Hepatocyte (in vitro differentiated cells): ENCODE measurements around the gene TRABD2A. TPM values are rescaled to one million over a fixed set of nuclear protein-coding genes. Genes with fewer than 3 reads are reported as not detected.
"Not testable (repeated sequence)": the region's sequence is repeated elsewhere in the genome, so short reads cannot be mapped to it uniquely, and the experiment has no call there.

Experiments
- DNase-seq: peaks from one replicate; pipeline ENCODE4 v3.0.0-alpha.2; 2016; ENCODE audit warnings: low spot score
- H2AFZ ChIP-seq: fragments of 200-600 bp; sonication (generic); 2 replicates; pipeline ENCODE4 v1.6.0; 2016; ENCODE audit warnings: antibody characterized with exemption, mild to moderate bottlenecking
- H3K27ac ChIP-seq: fragments of 200-600 bp; sonication (generic); 2 replicates; pipeline ENCODE4 v1.5.1; 2016; ENCODE audit warnings: mild to moderate bottlenecking
- H3K27me3 ChIP-seq: fragments of 200-600 bp; sonication (generic); 2 replicates; pipeline ENCODE4 v1.6.1; 2016
- H3K36me3 ChIP-seq: fragments of 200-600 bp; sonication (generic); replicated peaks from 2 replicates; pipeline ENCODE4 v1.5.1; 2016; ENCODE audit warnings: low read depth; ENCODE audit not compliant: insufficient read depth
- H3K4me1 ChIP-seq: fragments of 200-600 bp; sonication (generic); 2 replicates; pipeline ENCODE4 v1.5.1; 2016; ENCODE audit warnings: mild to moderate bottlenecking, moderate library complexity; ENCODE audit not compliant: insufficient read depth
- H3K4me2 ChIP-seq: fragments of 200-600 bp; sonication (generic); 2 replicates; pipeline ENCODE4 v1.6.0; 2016
- H3K4me3 ChIP-seq: fragments of 200-600 bp; sonication (generic); 2 replicates; pipeline ENCODE4 v1.5.1; 2016; ENCODE audit warnings: mild to moderate bottlenecking
- H3K79me2 ChIP-seq: fragments of 200-600 bp; sonication (generic); 2 replicates; pipeline ENCODE4 v1.6.0; 2017; ENCODE audit warnings: mild to moderate bottlenecking
- H3K9me2 ChIP-seq: fragments of 200-600 bp; sonication (generic); replicated peaks from 2 replicates; pipeline ENCODE4 v1.6.0; 2017; ENCODE audit warnings: mild to moderate bottlenecking; ENCODE audit not compliant: insufficient read depth
- H3K9me3 ChIP-seq: fragments of 200-600 bp; sonication (generic); 2 replicates; pipeline ENCODE4 v1.5.1; 2016; ENCODE audit warnings: low read depth, mild to moderate bottlenecking
- H4K20me1 ChIP-seq: fragments of 200-600 bp; sonication (generic); 2 replicates; pipeline ENCODE4 v1.6.0; 2016; ENCODE audit warnings: mild to moderate bottlenecking; ENCODE audit not compliant: insufficient read depth, poor library complexity, severe bottlenecking
- CTCF ChIP-seq: fragments of 200-600 bp; sonication (generic); IDR thresholded peaks from 2 replicates; pipeline ENCODE4 v1.5.1; 2016; ENCODE audit warnings: antibody characterized with exemption, mild to moderate bottlenecking; ENCODE audit not compliant: poor library complexity
- EZH2 ChIP-seq: fragments of 200-600 bp; sonication (generic); IDR thresholded peaks from 2 replicates; pipeline ENCODE4 v1.6.1; 2016; ENCODE audit warnings: antibody characterized with exemption, mild to moderate bottlenecking, borderline replicate concordance
- EZH2phosphoT487 ChIP-seq: fragments of 200-600 bp; sonication (generic); IDR thresholded peaks from one replicate; pipeline ENCODE4 v1.6.1; 2018; ENCODE audit warnings: antibody characterized with exemption, mild to moderate bottlenecking, low read depth, moderate library complexity; ENCODE audit not compliant: unreplicated experiment, severe bottlenecking
- WGBS: methylation state at CpG from one replicate; pipeline ENCODE4 v1.1.6; 2016; ENCODE audit warnings: low lambda C conversion rate; ENCODE audit errors: missing lambda C conversion rate; 5-methylcytosine and 5-hydroxymethylcytosine counted together
- polyA plus RNA-seq: library from polyadenylated mRNA; unstranded; fragments of >200 nt; fragmentation: Nextera tagmentation; extraction: Ambion mirVana; gene quantifications from 2 replicates; pipeline ENCODE4 v1.2.1, GENCODE V29; 2016
- total RNA-seq: library from RNA; depleted of rRNA; stranded (reverse); fragments of >200 nt; gene quantifications from 2 replicates; pipeline ENCODE4 v1.2.3, GENCODE V29; 2014

TRABD2A gene
- total and polyA plus RNA-seq, 2 experiments from 2014 or later = 2.2 to 2.9 TPM

GRCh38 chr2:84878459-84878858, 2.4 kb downstream of the TRABD2A start:
- H3K4me2 ChIP-seq = no peak overlapping the region
- no peak for DNase-seq
- WGBS = 60% methylated on average over 1 of the region's 1 CpG
- no peak overlapping the region for H2AFZ ChIP-seq
- no peaks in the 10 kb centered on the region for H3K36me3 ChIP-seq
- no peaks in the 10 kb centered on the region for H3K79me2 ChIP-seq
- no peak overlapping the region for H3K4me3 ChIP-seq
- H3K9me3 ChIP-seq = no peaks in the 10 kb centered on the region
- H4K20me1 ChIP-seq = no peaks in the 10 kb centered on the region
- no peak overlapping the region for H3K27ac ChIP-seq
- TF ChIP-seq CTCF (no peak), EZH2 (no peak), EZH2phosphoT487 (no peak)
- peaks cover 54% of the 10 kb centered on the region for H3K27me3 ChIP-seq
- peaks cover 14% of the 10 kb centered on the region for H3K4me1 ChIP-seq
- no peaks in the 10 kb centered on the region for H3K9me2 ChIP-seq

GRCh38 chr2:84876369-84876768, 4.5 kb downstream of the TRABD2A start:
- H2AFZ ChIP-seq = no peak overlapping the region
- no peaks in the 10 kb centered on the region for H3K36me3 ChIP-seq
- H3K27ac ChIP-seq = no peak overlapping the region
- no peak for TF ChIP-seq EZH2
- TF ChIP-seq EZH2phosphoT487 = no peak
- TF ChIP-seq CTCF = no peak
- no peaks in the 10 kb centered on the region for H3K9me2 ChIP-seq
- no peaks in the 10 kb centered on the region for H4K20me1 ChIP-seq
- H3K4me2 ChIP-seq = no peak overlapping the region
- DNase-seq = no peak
- no peak overlapping the region for H3K4me3 ChIP-seq
- H3K79me2 ChIP-seq = no peaks in the 10 kb centered on the region
- peaks cover 47% of the 10 kb centered on the region for H3K27me3 ChIP-seq
- WGBS = 96% methylated on average over 3 of the region's 3 CpGs
- H3K9me3 ChIP-seq = no peaks in the 10 kb centered on the region
- peaks cover 11% of the 10 kb centered on the region for H3K4me1 ChIP-seq

- DNase-seq, H3K27ac ChIP-seq, H3K36me3 ChIP-seq, H2AFZ ChIP-seq, H3K9me2 ChIP-seq, H3K4me2 ChIP-seq, H3K4me1 ChIP-seq, H4K20me1 ChIP-seq, H3K79me2 ChIP-seq, H3K4me3 ChIP-seq, H3K9me3 ChIP-seq: not testable (repeated sequence)
- 87% methylated on average over 1 of the region's 1 CpG for WGBS
- H3K27me3 ChIP-seq = peaks cover 40% of the 10 kb centered on the region
These were observed 5.3 kb downstream of the TRABD2A start for GRCh38 chr2:84875619-84876018.

- no peak overlapping the region for H2AFZ ChIP-seq
- peaks cover 4% of the 10 kb centered on the region for H3K4me1 ChIP-seq
- no peak for DNase-seq
- no peaks in the 10 kb centered on the region for H3K9me3 ChIP-seq
- no peak overlapping the region for H3K4me3 ChIP-seq
- no peaks in the 10 kb centered on the region for H3K9me2 ChIP-seq
- WGBS = 84% methylated on average over 4 of the region's 4 CpGs
- H4K20me1 ChIP-seq = no peaks in the 10 kb centered on the region
- peaks cover 36% of the 10 kb centered on the region for H3K27me3 ChIP-seq
- H3K27ac ChIP-seq = no peak overlapping the region
- TF ChIP-seq CTCF (no peak), EZH2 (no peak), EZH2phosphoT487 (no peak)
- H3K79me2 ChIP-seq = no peaks in the 10 kb centered on the region
- no peak overlapping the region for H3K4me2 ChIP-seq
- H3K36me3 ChIP-seq = no peaks in the 10 kb centered on the region
These were observed 5.7 kb downstream of the TRABD2A start for GRCh38 chr2:84875213-84875560.
